ENCODE measurements around the gene VPS25.

DNA sequence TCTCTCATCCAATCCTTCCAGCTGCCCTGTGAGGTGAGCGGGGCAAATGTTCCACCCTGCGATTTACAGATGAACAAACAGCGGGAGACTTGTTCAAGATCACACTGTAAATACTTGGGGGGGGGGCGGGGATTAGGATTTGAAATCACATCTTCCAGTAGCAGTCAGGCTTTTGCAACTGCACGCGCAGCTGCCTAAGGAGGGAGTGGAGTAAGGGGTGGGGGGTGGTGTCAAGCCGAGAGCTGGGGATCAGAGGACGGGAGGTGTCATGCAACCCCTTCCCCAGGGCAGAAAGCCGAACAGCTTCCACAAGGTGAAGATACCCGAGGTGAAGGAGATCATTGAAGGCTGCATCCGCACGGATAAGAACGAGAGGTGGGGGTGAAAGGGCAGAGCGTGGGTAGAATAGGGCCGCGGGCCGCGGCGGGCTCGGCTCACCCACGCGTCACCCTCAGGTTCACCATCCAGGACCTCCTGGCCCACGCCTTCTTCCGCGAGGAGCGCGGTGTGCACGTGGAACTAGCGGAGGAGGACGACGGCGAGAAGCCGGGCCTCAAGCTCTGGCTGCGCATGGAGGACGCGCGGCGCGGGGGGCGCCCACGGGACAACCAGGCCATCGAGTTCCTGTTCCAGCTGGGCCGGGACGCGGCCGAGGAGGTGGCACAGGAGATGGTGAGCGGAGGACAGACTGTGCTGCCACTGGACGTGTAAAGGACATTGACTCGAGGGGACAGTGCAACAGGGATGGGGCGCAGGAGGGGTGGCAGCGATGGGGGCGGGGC lies 11.8 kb downstream of the VPS25 start:
- TF ChIP-seq POLR2A (IDR thresholded peaks at IDR 0.05) = no peak
- TF ChIP-seq, protein P1, sequence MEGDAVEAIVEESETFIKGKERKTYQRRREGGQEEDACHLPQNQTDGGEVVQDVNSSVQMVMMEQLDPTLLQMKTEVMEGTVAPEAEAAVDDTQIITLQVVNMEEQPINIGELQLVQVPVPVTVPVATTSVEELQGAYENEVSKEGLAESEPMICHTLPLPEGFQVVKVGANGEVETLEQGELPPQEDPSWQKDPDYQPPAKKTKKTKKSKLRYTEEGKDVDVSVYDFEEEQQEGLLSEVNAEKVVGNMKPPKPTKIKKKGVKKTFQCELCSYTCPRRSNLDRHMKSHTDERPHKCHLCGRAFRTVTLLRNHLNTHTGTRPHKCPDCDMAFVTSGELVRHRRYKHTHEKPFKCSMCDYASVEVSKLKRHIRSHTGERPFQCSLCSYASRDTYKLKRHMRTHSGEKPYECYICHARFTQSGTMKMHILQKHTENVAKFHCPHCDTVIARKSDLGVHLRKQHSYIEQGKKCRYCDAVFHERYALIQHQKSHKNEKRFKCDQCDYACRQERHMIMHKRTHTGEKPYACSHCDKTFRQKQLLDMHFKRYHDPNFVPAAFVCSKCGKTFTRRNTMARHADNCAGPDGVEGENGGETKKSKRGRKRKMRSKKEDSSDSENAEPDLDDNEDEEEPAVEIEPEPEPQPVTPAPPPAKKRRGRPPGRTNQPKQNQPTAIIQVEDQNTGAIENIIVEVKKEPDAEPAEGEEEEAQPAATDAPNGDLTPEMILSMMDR (IDR thresholded peaks at IDR 0.05) = no peak

All from upper lobe of left lung (tissue), 4 donors.